PC-3 (cell line): ENCODE results near the gene TSC22D3. TPM values are rescaled to one million over a fixed set of nuclear protein-coding genes. Genes with fewer than 3 reads are reported as not detected.

ENCODE experiments used
- ATAC-seq: fragments of 200-7000 bp; cut with Tn5 transposase; 2 replicates; pipeline ENCODE4 v1.9.1; 2020; ENCODE audit warnings: mild to moderate bottlenecking, moderate library complexity
- BruUV-seq: library from RNA; stranded (reverse); fragments of 400-500 nt; replicated peaks from 2 replicates; lab custom pipeline; 2021; lab: Mats Ljungman, UMichigan
- CTCF ChIA-PET: fragments of 300-600 bp; sonication (Branson Sonifier 250); formaldehyde crosslinking; loops from one replicate; lab custom pipeline; 2022; ENCODE audit warnings: antibody characterized with exemption; lab: Charles Lee
- POLR2A ChIA-PET: fragments of 300-600 bp; sonication (Branson Sonifier 250); formaldehyde crosslinking; loops from one replicate; lab custom pipeline; 2022; ENCODE audit warnings: antibody characterized with exemption; ENCODE audit not compliant: unreplicated experiment; lab: Charles Lee
- DNase-seq: peaks from one replicate; pipeline ENCODE4 v3.0.0-alpha.2; 2015
- H2AFZ ChIP-seq: fragments of 300-600 bp; sonication (generic); 2 replicates; pipeline ENCODE4 v1.6.0; 2016; ENCODE audit warnings: antibody characterized with exemption, low read length
- H3F3A ChIP-seq: fragments of 300-600 bp; sonication (generic); one replicate; pipeline ENCODE4 v1.6.0; 2017; ENCODE audit warnings: antibody characterized with exemption, low read length, control low read depth, mild to moderate bottlenecking; ENCODE audit not compliant: unreplicated experiment
- H3K27ac ChIP-seq: fragments of 300-600 bp; sonication (generic); 2 replicates; pipeline ENCODE4 v1.5.1; 2016; ENCODE audit warnings: mild to moderate bottlenecking, low read length
- H3K27me3 ChIP-seq: fragments of 300-600 bp; sonication (generic); 2 replicates; pipeline ENCODE4 v1.6.1; 2016; ENCODE audit warnings: low read length, mixed read lengths
- H3K36me3 ChIP-seq: fragments of 300-600 bp; sonication (generic); 2 replicates; pipeline ENCODE4 v1.6.1; 2016; ENCODE audit warnings: low read depth, mixed run types, low read length, mixed read lengths
- H3K4me1 ChIP-seq: fragments of 300-600 bp; sonication (generic); 2 replicates; pipeline ENCODE4 v1.5.1; 2016; ENCODE audit warnings: low read length; ENCODE audit not compliant: insufficient read depth
- H3K4me2 ChIP-seq: fragments of 300-600 bp; sonication (generic); 2 replicates; pipeline ENCODE4 v1.6.0; 2016; ENCODE audit warnings: low read length
- H3K4me3 ChIP-seq: fragments of 300-600 bp; sonication (generic); 2 replicates; pipeline ENCODE4 v1.5.1; 2016; ENCODE audit warnings: mild to moderate bottlenecking, low read length, mixed read lengths
- H3K79me2 ChIP-seq: fragments of 300-600 bp; sonication (generic); 2 replicates; pipeline ENCODE4 v1.6.1; 2017; ENCODE audit warnings: low read length, mixed read lengths
- H3K9ac ChIP-seq: fragments of 300-600 bp; sonication (generic); 2 replicates; pipeline ENCODE4 v1.6.0; 2016; ENCODE audit warnings: mild to moderate bottlenecking, low read length
- H3K9me2 ChIP-seq: fragments of 300-600 bp; sonication (generic); replicated peaks from 2 replicates; pipeline ENCODE4 v1.6.1; 2016; ENCODE audit warnings: mixed run types, low read length, mixed read lengths
- H3K9me3 ChIP-seq: fragments of 300-600 bp; sonication (generic); 2 replicates; pipeline ENCODE4 v1.6.1; 2016; ENCODE audit warnings: low read length, mixed read lengths
- H4K20me1 ChIP-seq: fragments of 300-600 bp; sonication (generic); 2 replicates; pipeline ENCODE4 v1.6.1; 2016; ENCODE audit warnings: low read length, mixed read lengths
- CTCF ChIP-seq: fragments of 300-600 bp; sonication (generic); conservative IDR thresholded peaks from 2 replicates; pipeline ENCODE4 v1.5.1; 2017; ENCODE audit warnings: antibody characterized with exemption, low read depth, mild to moderate bottlenecking, low read length
- EZH2 ChIP-seq: fragments of 300-600 bp; sonication (generic); IDR thresholded peaks from one replicate; pipeline ENCODE4 v1.6.1; 2017; ENCODE audit warnings: antibody characterized with exemption, mild to moderate bottlenecking, low read length; ENCODE audit not compliant: unreplicated experiment
- EZH2phosphoT487 ChIP-seq: fragments of 300-600 bp; sonication (generic); IDR thresholded peaks from 2 replicates; pipeline ENCODE4 v1.6.1; 2018; ENCODE audit warnings: mild to moderate bottlenecking, antibody characterized with exemption, low read length, borderline replicate concordance
- intact Hi-C: fragments of 100-400 bp; cut with micrococcal nuclease; formaldehyde crosslinking; loops from 2 replicates; pipeline ENCODE4 v1.9.0; 2023
- total RNA-seq: library from RNA; depleted of rRNA; stranded (reverse); fragments of >200 nt; gene quantifications from 2 replicates; pipeline ENCODE4 v1.2.3, GENCODE V29; 2014

TSC22D3 gene
- total RNA-seq, 1 experiment from 2014 or later, result 17.8 TPM

DNA sequence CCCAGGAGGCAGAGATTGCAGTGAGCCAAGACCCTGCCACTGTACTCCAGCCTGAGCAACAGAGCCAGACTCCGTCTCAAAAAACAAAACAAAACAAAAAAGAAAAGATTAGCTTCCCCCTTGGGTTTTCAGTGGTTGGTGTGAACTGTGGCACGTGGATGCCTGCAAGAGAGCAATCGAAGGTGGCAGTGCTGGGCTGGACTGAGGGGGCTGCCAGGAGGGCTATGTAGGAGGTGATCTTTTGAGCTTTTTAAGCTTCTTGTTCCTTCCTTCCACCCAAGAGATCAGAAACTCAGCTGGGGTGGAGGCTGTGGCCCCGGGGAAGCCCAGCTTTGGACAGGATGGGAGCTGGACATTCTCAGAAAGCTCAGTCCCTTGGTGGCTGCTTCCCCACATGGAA is 97.7 kb downstream of the TSC22D3 start:
- POLR2A ChIA-PET, result no interaction called here
- intact Hi-C loops, result loop anchor here (1.0 to 5.0 kb wide), 3 partner anchors 33 to 394 kb away; no protein-coding TSS in a partner anchor
- H3K27ac ChIP-seq, result no peak overlapping the region

GRCh38 chrX:107677501-107677901 is 98.1 kb downstream of the TSC22D3 start:
- Histone ChIP-seq H3K4me2 (peak overlapping the region; percentile 87), H3K9me3 (no peaks in the 10 kb centered on the region), H3K9me2 (no peaks in the 10 kb centered on the region), H3F3A (no peaks in the 10 kb centered on the region), H3K27ac (peak overlapping the region; percentile 78), H3K4me1 (peaks cover 28% of the 10 kb centered on the region), H3K79me2 (peaks cover 18% of the 10 kb centered on the region), H3K9ac (peak overlapping the region; percentile 91), H3K4me3 (peak overlapping the region; percentile 75), H3K36me3 (no peaks in the 10 kb centered on the region), H2AFZ (peak overlapping the region; percentile 54; the same call in 1 of the 2 replicates), H4K20me1 (no peaks in the 10 kb centered on the region), H3K27me3 (no peaks in the 10 kb centered on the region)
- TF ChIP-seq EZH2phosphoT487 (no peak), CTCF (peak; percentile 26; the same call in 1 of the 2 replicates)
- no peak for ATAC-seq
- CTCF ChIA-PET, result interaction anchor here (1.7 kb wide), 1 partner anchor 39 kb away, joined by 6 read pairs; no protein-coding TSS in a partner anchor
- POLR2A ChIA-PET, result no interaction called here
- intact Hi-C loops, result loop anchor here (1.0 to 5.0 kb wide), 3 partner anchors 34 to 395 kb away; no protein-coding TSS in a partner anchor
- no TSS peak for BruUV-seq
- DNase-seq, result peak; percentile 21

More for the DNA sequence above, 97.7 kb downstream of the TSC22D3 start:
- no peak for DNase-seq
- BruUV-seq, result no TSS peak
- H3K36me3 ChIP-seq, result no peaks in the 10 kb centered on the region
- ATAC-seq, result no peak
- peaks cover 18% of the 10 kb centered on the region for H3K79me2 ChIP-seq
- H3K4me2 ChIP-seq, result no peak overlapping the region
- no peaks in the 10 kb centered on the region for H3K27me3 ChIP-seq
- H2AFZ ChIP-seq, result no peak overlapping the region
- no peak for TF ChIP-seq EZH2phosphoT487
- TF ChIP-seq EZH2, result no peak
- no peak for TF ChIP-seq CTCF
- H3K9me3 ChIP-seq, result no peaks in the 10 kb centered on the region
- no peaks in the 10 kb centered on the region for H4K20me1 ChIP-seq
- no peaks in the 10 kb centered on the region for H3K9me2 ChIP-seq
- H3F3A ChIP-seq, result no peaks in the 10 kb centered on the region
- no peak overlapping the region for H3K4me3 ChIP-seq
- CTCF ChIA-PET, result no interaction called here
- peaks cover 28% of the 10 kb centered on the region for H3K4me1 ChIP-seq
- no peak overlapping the region for H3K9ac ChIP-seq
